Neural crest cell (in vitro differentiated cells): ENCODE data around the gene FKBP1A. TPM values are rescaled to one million over a fixed set of nuclear protein-coding genes. Genes with fewer than 3 reads are reported as not detected.

Experiments
- DNase-seq: peaks from one replicate; pipeline ENCODE4 v3.0.0; 2021; ENCODE audit warnings: low read depth, mixed read lengths, low spot score
- H3K27ac Mint-ChIP-seq: one replicate; pipeline ENCODE4 v1.8.0; 2021; ENCODE audit warnings: mild to moderate bottlenecking, mixed read lengths; ENCODE audit not compliant: unreplicated experiment
- H3K27me3 Mint-ChIP-seq: 2 replicates; pipeline ENCODE4 v1.8.0; 2021; ENCODE audit warnings: low read depth, mild to moderate bottlenecking, mixed read lengths
- H3K36me3 Mint-ChIP-seq: 2 replicates; pipeline ENCODE4 v1.8.0; 2021; ENCODE audit warnings: low read depth, mild to moderate bottlenecking, mixed read lengths
- H3K4me1 Mint-ChIP-seq: 2 replicates; pipeline ENCODE4 v1.8.0; 2021; ENCODE audit warnings: mixed read lengths
- H3K4me3 Mint-ChIP-seq: one replicate; pipeline ENCODE4 v1.8.0; 2021; ENCODE audit warnings: mild to moderate bottlenecking, mixed read lengths
- H3K9me3 Mint-ChIP-seq: 2 replicates; pipeline ENCODE4 v1.8.0; 2021; ENCODE audit warnings: mixed read lengths
- total RNA-seq: library from RNA; stranded (reverse); gene quantifications from 2 replicates; pipeline ENCODE4 v1.2.1, GENCODE V29; 2021
- TF ChIP-seq, protein P1 (sequence below): fragments of 200-600 bp; sonication (generic); conservative IDR thresholded peaks from 2 replicates; pipeline ENCODE4 v1.5.0; 2021; ENCODE audit warnings: antibody characterized with exemption, mild to moderate bottlenecking

The FKBP1A gene
- total RNA-seq, 1 donor from 2014 or later = 176 TPM

DNA sequence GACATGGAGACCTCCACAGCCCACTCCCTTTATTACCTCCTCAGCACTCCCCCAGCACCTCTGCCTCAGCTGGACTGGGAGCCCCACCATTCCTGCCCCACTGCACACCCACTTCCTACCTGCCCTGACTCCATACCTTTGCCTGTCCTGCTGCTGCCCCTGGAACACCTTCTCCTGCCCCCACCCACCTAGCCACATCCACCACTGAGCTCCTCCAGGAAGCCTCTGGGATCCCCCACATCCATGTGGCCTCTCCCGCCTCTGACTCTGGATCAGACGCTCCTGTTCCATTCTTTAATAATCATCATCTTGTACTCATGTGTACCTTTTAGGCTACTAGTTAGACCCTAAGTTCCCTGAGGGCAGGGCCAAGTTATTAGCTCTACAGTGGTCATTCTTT, 61.8 kb downstream of the FKBP1A start:
- no peak for DNase-seq
- Mint-ChIP-seq H3K27ac (peak overlapping the region; percentile 5), H3K4me1 (no peaks in the 10 kb centered on the region), H3K4me3 (no peak overlapping the region), H3K9me3 (no peaks in the 10 kb centered on the region), H3K36me3 (no peaks in the 10 kb centered on the region), H3K27me3 (no peaks in the 10 kb centered on the region)
- TF ChIP-seq, protein P1, sequence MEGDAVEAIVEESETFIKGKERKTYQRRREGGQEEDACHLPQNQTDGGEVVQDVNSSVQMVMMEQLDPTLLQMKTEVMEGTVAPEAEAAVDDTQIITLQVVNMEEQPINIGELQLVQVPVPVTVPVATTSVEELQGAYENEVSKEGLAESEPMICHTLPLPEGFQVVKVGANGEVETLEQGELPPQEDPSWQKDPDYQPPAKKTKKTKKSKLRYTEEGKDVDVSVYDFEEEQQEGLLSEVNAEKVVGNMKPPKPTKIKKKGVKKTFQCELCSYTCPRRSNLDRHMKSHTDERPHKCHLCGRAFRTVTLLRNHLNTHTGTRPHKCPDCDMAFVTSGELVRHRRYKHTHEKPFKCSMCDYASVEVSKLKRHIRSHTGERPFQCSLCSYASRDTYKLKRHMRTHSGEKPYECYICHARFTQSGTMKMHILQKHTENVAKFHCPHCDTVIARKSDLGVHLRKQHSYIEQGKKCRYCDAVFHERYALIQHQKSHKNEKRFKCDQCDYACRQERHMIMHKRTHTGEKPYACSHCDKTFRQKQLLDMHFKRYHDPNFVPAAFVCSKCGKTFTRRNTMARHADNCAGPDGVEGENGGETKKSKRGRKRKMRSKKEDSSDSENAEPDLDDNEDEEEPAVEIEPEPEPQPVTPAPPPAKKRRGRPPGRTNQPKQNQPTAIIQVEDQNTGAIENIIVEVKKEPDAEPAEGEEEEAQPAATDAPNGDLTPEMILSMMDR = no peak

DNA sequence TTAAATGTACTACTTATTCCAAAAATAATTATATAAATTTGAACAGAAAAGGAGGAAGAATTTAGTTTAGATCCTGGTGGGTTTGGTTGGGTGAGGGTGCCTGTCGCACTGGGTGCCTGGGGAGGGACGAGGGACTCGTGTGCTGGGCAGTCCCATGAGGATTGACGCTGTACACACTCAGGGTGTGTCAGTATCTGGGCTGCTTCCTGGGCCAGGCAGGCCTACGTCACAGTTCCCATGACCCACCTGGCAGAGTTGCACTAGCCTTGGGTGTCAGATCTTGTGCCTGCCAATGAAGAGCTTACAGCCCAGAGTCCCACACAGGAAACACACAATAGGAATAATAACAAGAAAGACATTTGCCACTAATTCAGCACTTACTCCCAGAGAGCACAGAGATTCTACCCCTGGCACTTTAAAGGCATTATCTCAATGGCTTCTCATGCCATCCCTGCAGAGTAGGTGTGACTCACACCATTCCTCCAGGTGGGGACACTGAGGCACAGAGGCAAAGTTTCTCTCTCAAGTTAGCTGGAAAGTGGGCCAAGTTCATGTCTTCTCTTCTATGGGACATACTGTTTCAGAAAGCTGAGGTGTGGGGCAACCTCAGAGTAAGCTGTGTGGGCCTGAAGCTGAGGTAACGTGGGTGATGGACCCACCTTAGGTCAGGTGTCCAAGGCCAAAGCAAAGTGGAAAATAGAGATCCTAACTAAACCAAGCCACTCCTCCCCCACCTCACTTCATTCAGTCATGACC, 62.6 kb downstream of the FKBP1A start:
- TF ChIP-seq, protein P1 = no peak
- no peaks in the 10 kb centered on the region for H3K4me1 Mint-ChIP-seq
- H3K9me3 Mint-ChIP-seq = no peaks in the 10 kb centered on the region
- peak overlapping the region; percentile 64 for H3K4me3 Mint-ChIP-seq
- no peaks in the 10 kb centered on the region for H3K27me3 Mint-ChIP-seq
- no peak overlapping the region for H3K27ac Mint-ChIP-seq
- DNase-seq = no peak
- H3K36me3 Mint-ChIP-seq = no peaks in the 10 kb centered on the region

DNA sequence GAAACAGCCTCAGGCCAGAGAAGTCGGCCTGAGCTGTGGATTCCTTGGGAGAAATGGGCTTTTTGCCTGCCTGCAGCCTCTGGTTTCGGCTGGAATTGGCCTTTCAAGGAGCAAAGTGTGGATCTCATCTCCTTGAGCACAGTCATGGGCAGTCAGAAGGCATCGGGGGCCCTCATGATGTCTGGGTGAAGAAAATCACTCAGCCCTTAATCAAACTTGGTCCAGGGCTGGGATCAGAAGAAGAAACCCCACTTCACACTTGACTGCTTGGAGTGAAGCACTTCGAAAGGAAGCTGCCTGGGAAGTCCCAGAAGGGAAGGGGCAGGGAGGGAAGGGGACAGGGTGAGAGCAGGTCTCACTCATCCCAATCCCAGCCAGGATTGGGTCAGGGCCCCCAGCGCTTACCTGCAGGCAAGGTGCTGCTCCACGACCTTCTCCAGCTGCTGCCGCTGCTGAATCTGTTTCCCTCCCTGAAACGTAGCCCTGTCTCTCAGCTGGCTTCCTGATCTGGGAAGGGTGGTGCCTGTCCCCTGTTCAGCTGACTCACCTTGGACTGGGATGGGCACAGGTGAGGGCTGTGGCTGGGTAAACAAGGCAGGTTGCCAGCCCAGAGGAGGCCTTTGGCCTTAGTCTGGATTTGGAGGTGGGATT, 64.0 kb downstream of the FKBP1A start, which contains the start of gene SDCBP2:
Gene SDCBP2, minus strand, starts transcription at position 460 of the 651 bp plus-strand sequence. CDS start 8,723 bp downstream, outside the sequence.
- Mint-ChIP-seq H3K9me3 (no peaks in the 10 kb centered on the region), H3K36me3 (no peaks in the 10 kb centered on the region), H3K27ac (peak within 1 kb of the TSS; percentile 53), H3K27me3 (no peaks in the 10 kb centered on the region), H3K4me3 (peak within 1 kb of the TSS; percentile 66), H3K4me1 (no peaks in the 10 kb centered on the region)
- TF ChIP-seq, protein P1 = no peak
- no peak for DNase-seq

DNA sequence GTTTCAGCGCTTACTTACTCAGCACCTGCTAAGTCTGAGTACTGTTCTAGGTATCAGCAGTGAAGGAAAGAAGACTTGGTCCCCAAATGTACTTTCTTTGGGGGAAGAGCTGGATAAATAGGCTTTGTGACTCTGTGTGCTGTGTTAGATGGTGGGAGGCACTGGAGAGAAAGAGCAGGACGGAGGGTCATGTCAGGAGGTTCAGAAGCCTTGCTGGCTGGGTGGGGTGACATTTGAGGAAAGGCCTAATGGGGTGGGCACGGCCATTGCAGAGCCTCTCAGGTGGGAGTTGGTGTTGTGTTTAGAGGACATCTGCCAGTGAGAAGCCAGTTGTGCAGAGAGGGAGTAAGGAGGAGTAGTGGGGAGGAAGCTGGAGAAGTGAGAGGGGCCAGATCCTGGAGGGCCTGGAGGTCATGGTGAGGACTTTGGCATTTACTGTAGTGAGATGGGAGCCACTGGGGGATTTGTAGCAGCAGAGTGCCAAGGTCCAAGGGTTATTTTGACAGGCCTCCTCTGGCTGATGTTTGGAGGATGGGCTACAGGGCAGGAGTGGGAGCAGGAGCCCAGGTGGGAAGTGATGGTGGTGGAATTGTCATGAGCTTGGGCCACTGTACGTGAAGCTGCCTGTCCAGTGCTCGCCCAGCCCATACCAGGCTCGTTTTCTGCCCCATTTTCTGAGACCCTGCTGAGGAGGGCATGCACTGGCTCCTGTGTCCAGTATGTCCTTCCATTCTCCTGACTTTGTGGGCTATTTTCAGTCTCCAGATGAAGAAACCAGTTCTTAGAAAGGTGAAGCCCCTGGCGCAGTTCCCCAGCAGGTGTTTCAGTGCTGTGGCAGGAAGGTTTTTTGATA, 64.8 kb downstream of the FKBP1A start:
- TF ChIP-seq, protein P1 = no peak
- H3K27me3 Mint-ChIP-seq = no peaks in the 10 kb centered on the region
- H3K9me3 Mint-ChIP-seq = no peaks in the 10 kb centered on the region
- H3K4me3 Mint-ChIP-seq = peak overlapping the region; percentile 42
- H3K27ac Mint-ChIP-seq = peak overlapping the region; percentile 53
- no peaks in the 10 kb centered on the region for H3K4me1 Mint-ChIP-seq
- no peak for DNase-seq
- no peaks in the 10 kb centered on the region for H3K36me3 Mint-ChIP-seq

DNA sequence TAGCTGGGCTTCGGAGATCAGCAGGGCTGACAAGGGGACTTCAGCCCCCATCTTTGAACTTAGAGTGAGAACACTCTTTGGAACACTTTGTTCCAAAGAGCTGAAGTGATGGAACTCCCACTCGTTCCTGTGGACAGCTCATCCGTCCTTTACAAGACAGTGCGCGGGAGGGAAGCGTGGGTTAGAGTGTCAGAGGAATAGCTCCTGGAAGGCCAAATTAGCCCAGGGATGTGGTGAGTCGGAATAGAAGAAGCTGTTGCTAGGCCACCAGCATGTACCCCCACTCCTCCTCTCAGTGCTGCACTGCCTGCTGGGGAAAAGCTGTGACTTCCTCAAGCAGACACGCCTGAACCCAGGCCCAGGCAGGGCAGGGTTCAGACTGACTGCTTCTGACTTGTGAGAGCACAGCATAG, 65.6 kb downstream of the FKBP1A start:
- no peaks in the 10 kb centered on the region for H3K36me3 Mint-ChIP-seq
- no peak overlapping the region for H3K4me3 Mint-ChIP-seq
- H3K9me3 Mint-ChIP-seq = no peaks in the 10 kb centered on the region
- H3K27me3 Mint-ChIP-seq = no peaks in the 10 kb centered on the region
- TF ChIP-seq, protein P1 = no peak
- H3K27ac Mint-ChIP-seq = no peak overlapping the region
- no peak for DNase-seq
- H3K4me1 Mint-ChIP-seq = no peaks in the 10 kb centered on the region
